Glomerular visceral epithelial cell (primary cell): Measurements from ENCODE around the gene AXL.
A peak's percentile ranks its signal among the peaks of the same experiment; 100 is the strongest.

Experiments used
- DNase-seq: peaks from one replicate; pipeline ENCODE4 v3.0.0-alpha.2; 2016; ENCODE audit errors: extremely low spot score

AXL gene

GRCh38 chr19:41308450-41309179, 89.6 kb downstream of the AXL start:
- peak; percentile 93 for DNase-seq

GRCh38 chr19:41309180-41310032, 90.4 kb downstream of the AXL start:
- no peak for DNase-seq

- peak; percentile 89 for DNase-seq
Observed at GRCh38 chr19:41310033-41310831, 91.2 kb downstream of the AXL start, which contains the start of gene CCDC97. Gene CCDC97 (plus strand): TSS chr19:41310172. CDS start chr19:41310311, 139 bp downstream.

GRCh38 chr19:41311072-41311471, 92.0 kb downstream of the AXL start:
- DNase-seq = no peak
